ENCODE results near the gene CARD19.

The CARD19 gene

DNA sequence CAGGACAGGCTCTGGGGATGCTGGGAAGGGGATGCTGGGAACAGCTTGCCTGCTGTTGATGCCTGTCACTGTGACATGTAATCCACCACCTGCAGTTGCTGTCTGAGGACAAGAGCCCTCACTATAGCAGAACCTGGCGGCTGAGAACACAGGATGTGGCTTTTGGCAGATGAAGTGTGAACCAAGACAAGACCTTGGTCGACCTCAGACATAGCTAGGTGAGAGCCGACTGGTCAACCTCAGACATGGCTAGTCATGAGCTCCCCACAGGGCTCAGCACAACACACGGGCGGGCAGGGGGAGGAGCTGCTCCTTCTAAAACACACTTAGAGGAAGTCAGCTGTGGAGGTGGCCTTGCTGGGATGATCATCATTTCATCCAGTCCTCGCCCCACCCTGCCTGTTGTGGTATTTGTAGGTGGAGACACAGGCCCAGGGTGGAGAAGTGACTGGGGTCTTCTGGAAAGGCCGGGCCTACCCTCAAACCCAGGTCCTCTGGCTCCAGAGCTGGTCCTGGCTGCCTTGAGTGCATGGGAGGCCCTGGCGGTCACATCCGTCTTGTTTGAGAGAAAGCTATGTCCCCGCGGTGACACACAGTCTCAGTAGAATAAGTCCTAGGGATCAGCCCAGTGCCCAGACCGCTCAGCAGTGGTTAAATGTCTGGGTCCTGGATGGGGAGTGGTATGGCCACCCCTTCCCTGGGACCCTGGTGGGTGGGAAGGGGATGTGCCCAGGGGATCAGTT lies 31.5 kb upstream of the CARD19 start:
- Histone ChIP-seq H3K9me3 (ENCODE audit: control insufficient read depth, insufficient read depth, low read depth, low read length) (no peaks in the 10 kb centered on the region), H3K27ac (ENCODE audit: extremely low read depth, low read depth, low read length) (no peak overlapping the region), H3K36me3 (ENCODE audit: control insufficient read depth in 2 of 2, insufficient read depth in 1 of 2, low read length in 2 of 2) (no peaks in the 10 kb centered on the region), H3K4me1 (ENCODE audit: control insufficient read depth, insufficient read depth, low read length) (no peaks in the 10 kb centered on the region), H3K4me3 (ENCODE audit: low read depth, low read length) (no peak overlapping the region)
- ChIA-PET CTCF (interaction anchor here (0.6 kb wide), 1 partner anchor 108 kb away, joined by 3 read pairs; no protein-coding TSS in a partner anchor), POLR2A (interaction anchor here (0.5 kb wide), 1 partner anchor 26 kb away, joined by 3 read pairs; no protein-coding TSS in a partner anchor)
- TF ChIP-seq SETDB1 (IDR thresholded peaks at IDR 0.05; ENCODE audit: insufficient read length, low read length): no peak
- no peak for TF ChIP-seq ZNF302 (tag by site-specific recombination; IDR thresholded peaks at IDR 0.05; ENCODE audit: low read depth)
- peak; percentile 72 for TF ChIP-seq ZBTB17 (tag by site-specific recombination; IDR thresholded peaks at IDR 0.05)
- TF ChIP-seq ZBTB1 (tag by site-specific recombination; IDR thresholded peaks at IDR 0.05): no peak
- TF ChIP-seq ZNF239 (tag by site-specific recombination; IDR thresholded peaks at IDR 0.05): no peak

DNA sequence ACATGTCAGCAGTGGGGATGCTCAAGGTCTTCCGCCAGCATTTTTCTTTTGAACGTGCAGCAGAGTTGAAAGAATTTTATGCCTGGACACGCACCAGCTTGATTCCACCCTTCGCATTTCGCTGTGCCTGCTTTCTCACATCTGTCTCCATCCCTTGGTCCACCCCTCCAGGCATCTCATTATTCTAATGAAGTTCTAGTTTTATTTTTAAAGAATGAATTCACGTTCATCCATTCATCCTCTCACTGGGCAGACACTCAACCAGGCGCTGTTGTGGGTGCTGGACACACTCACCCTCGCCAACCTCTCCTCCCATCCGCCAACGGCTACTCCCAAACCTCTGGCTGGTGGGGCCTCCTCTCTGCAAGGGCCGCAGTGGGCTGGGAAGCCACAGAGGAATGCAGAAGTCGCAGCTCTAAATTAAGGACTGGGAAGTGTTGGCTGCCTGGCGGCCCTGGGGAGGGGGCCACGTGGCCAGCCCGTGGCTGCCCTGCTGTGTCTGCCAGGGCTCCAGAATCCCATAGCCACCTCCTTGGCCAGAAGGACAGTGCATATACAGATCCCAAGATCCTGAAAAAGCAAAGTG lies 30.8 kb upstream of the CARD19 start:
- no peaks in the 10 kb centered on the region for H3K9me3 ChIP-seq (ENCODE audit: control insufficient read depth, insufficient read depth, low read depth, low read length)
- H3K4me3 ChIP-seq (ENCODE audit: low read depth, low read length): no peak overlapping the region
- no peaks in the 10 kb centered on the region for H3K4me1 ChIP-seq (ENCODE audit: control insufficient read depth, insufficient read depth, low read length)
- ChIA-PET CTCF (no interaction called here), POLR2A (interaction anchor here (0.5 kb wide), 1 partner anchor 26 kb away, joined by 3 read pairs; no protein-coding TSS in a partner anchor)
- H3K27ac ChIP-seq (ENCODE audit: extremely low read depth, low read depth, low read length): no peak overlapping the region
- TF ChIP-seq ZNF335 (tag by site-specific recombination; conservative IDR thresholded peaks at IDR 0.05) (no peak), TRIM28 (IDR thresholded peaks at IDR 0.05; ENCODE audit: borderline replicate concordance, low read length) (no peak), ZSCAN18 (tag by site-specific recombination; IDR thresholded peaks at IDR 0.05) (no peak), ZNF626 (tag by site-specific recombination; IDR thresholded peaks at IDR 0.05) (no peak), ZNF174 (tag by site-specific recombination; IDR thresholded peaks at IDR 0.05) (no peak), ZNF629 (tag by site-specific recombination; IDR thresholded peaks at IDR 0.05) (no peak), ZNF837 (tag by site-specific recombination; IDR thresholded peaks at IDR 0.05) (no peak), ZFHX2 (tag by site-specific recombination; conservative IDR thresholded peaks at IDR 0.05) (no peak), ZNF433 (tag by site-specific recombination; IDR thresholded peaks at IDR 0.05; ENCODE audit: low read depth) (no peak), ZNF362 (tag by site-specific recombination; IDR thresholded peaks at IDR 0.05) (no peak), ZNF558 (tag by site-specific recombination; IDR thresholded peaks at IDR 0.05) (no peak)
- TF ChIP-seq, protein P1, sequence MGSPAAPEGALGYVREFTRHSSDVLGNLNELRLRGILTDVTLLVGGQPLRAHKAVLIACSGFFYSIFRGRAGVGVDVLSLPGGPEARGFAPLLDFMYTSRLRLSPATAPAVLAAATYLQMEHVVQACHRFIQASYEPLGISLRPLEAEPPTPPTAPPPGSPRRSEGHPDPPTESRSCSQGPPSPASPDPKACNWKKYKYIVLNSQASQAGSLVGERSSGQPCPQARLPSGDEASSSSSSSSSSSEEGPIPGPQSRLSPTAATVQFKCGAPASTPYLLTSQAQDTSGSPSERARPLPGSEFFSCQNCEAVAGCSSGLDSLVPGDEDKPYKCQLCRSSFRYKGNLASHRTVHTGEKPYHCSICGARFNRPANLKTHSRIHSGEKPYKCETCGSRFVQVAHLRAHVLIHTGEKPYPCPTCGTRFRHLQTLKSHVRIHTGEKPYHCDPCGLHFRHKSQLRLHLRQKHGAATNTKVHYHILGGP (tag by site-specific recombination; IDR thresholded peaks at IDR 0.05): no peak
- TF ChIP-seq, protein P2, sequence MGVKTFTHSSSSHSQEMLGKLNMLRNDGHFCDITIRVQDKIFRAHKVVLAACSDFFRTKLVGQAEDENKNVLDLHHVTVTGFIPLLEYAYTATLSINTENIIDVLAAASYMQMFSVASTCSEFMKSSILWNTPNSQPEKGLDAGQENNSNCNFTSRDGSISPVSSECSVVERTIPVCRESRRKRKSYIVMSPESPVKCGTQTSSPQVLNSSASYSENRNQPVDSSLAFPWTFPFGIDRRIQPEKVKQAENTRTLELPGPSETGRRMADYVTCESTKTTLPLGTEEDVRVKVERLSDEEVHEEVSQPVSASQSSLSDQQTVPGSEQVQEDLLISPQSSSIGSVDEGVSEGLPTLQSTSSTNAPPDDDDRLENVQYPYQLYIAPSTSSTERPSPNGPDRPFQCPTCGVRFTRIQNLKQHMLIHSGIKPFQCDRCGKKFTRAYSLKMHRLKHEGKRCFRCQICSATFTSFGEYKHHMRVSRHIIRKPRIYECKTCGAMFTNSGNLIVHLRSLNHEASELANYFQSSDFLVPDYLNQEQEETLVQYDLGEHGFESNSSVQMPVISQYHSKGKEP (tag by site-specific recombination; IDR thresholded peaks at IDR 0.05): no peak
- H3K36me3 ChIP-seq (ENCODE audit: control insufficient read depth in 2 of 2, insufficient read depth in 1 of 2, low read length in 2 of 2): no peaks in the 10 kb centered on the region

All from HEK293 (cell line).